ENCODE measurements around the gene RBMS3. TPM values are rescaled to one million over a fixed set of nuclear protein-coding genes. Genes with fewer than 3 reads are reported as not detected.

The RBMS3 gene
- total RNA-seq, 1 donor from 2014 or later = 0.47 TPM

DNA sequence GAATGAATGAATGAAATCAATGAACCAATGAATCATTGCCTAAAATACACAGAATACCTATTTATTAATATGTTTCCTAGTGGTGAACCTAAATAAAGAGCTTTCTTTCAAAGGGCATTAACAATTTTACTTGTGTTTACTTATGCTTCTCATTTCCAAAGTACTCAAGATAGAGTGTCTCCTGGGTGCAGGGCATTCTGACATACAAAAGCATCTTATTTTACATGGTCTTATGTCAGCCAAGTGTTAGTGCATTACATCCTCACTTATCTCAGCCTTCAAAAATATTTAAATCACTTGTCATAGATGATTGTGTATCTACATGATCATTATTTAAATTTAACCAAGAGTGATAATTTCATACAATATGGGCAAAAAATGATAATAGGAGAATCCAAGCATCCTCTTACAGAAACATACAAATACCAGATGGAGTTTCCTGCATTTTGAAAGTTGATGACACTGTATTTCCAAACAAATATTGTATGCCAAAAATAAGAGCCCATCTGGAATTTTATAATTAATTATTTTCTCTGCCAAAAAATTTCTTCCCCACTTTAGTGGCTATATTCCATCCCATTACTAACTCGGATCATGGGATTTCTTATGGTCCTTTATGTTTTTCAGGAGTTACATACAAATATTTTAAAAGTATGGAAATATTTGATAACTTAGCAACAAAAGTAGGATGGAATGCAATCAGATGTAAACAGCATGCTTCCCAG, 279.0 kb downstream of the RBMS3 start:
- no peak overlapping the region for H3K27ac ChIP-seq
- H3K9ac ChIP-seq = no peak overlapping the region
- peaks cover 4% of the 10 kb centered on the region for H3K27me3 Mint-ChIP-seq (ENCODE audit: insufficient read depth, low read depth)
- H3K4me3 ChIP-seq = no peak overlapping the region
- H3K36me3 Mint-ChIP-seq = no peaks in the 10 kb centered on the region
- no peaks in the 10 kb centered on the region for H3K36me3 ChIP-seq
- DNase-seq (ENCODE audit: low spot score) = no peak
- H3K4me1 Mint-ChIP-seq = peaks cover under 1% of the 10 kb centered on the region
- H3F3A ChIP-seq (ENCODE audit: low read depth) = no peaks in the 10 kb centered on the region
- H3K4me1 ChIP-seq = no peaks in the 10 kb centered on the region
- H3K9me3 Mint-ChIP-seq = no peaks in the 10 kb centered on the region
- TF ChIP-seq EZH2phosphoT487 (IDR thresholded peaks at IDR 0.05) = no peak
- TF ChIP-seq EZH2 (IDR thresholded peaks at IDR 0.05) = no peak
- TF ChIP-seq, protein P1, sequence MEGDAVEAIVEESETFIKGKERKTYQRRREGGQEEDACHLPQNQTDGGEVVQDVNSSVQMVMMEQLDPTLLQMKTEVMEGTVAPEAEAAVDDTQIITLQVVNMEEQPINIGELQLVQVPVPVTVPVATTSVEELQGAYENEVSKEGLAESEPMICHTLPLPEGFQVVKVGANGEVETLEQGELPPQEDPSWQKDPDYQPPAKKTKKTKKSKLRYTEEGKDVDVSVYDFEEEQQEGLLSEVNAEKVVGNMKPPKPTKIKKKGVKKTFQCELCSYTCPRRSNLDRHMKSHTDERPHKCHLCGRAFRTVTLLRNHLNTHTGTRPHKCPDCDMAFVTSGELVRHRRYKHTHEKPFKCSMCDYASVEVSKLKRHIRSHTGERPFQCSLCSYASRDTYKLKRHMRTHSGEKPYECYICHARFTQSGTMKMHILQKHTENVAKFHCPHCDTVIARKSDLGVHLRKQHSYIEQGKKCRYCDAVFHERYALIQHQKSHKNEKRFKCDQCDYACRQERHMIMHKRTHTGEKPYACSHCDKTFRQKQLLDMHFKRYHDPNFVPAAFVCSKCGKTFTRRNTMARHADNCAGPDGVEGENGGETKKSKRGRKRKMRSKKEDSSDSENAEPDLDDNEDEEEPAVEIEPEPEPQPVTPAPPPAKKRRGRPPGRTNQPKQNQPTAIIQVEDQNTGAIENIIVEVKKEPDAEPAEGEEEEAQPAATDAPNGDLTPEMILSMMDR (IDR thresholded peaks at IDR 0.05) = no peak
- no peaks in the 10 kb centered on the region for H3K79me2 ChIP-seq (ENCODE audit: low read depth)
- H3K9me3 ChIP-seq (ENCODE audit: low read depth) = no peaks in the 10 kb centered on the region
- no peak overlapping the region for H3K27ac Mint-ChIP-seq
- no peaks in the 10 kb centered on the region for H4K20me1 ChIP-seq (ENCODE audit: low read depth)
- H2AFZ ChIP-seq (replicated peaks) = no peak overlapping the region
- H3K27me3 ChIP-seq = no peaks in the 10 kb centered on the region
- H3K4me2 ChIP-seq = no peak overlapping the region
- no peak overlapping the region for H3K4me3 Mint-ChIP-seq

DNA sequence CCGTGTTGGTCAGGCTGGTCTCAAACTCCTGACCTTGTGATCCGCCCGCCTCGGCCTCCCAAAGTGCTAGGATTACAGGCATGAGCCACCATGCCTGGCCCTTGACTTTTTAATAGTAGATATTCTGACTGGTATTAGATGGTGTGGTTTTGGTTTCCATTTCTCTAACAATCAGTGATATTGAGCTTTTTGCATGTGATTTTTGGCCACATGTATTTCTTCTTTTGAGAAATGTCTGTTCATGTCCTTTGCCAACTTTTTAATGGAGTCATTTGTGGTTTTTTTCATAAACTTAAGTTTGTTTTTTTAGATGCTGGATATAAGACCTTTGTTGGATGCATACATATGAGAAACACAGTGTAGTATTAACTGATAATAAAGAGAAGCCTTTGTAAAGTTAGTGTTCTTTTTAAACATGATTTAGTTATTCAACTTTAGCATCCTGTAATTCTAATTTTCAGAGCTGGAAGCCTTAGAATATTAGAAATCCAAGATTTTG, 280.8 kb downstream of the RBMS3 start:
- TF ChIP-seq, protein P1 (IDR thresholded peaks at IDR 0.05) = no peak
- TF ChIP-seq EZH2 (IDR thresholded peaks at IDR 0.05) = no peak
- TF ChIP-seq EZH2phosphoT487 (IDR thresholded peaks at IDR 0.05) = no peak
- H3F3A ChIP-seq (ENCODE audit: low read depth) = no peaks in the 10 kb centered on the region

DNA sequence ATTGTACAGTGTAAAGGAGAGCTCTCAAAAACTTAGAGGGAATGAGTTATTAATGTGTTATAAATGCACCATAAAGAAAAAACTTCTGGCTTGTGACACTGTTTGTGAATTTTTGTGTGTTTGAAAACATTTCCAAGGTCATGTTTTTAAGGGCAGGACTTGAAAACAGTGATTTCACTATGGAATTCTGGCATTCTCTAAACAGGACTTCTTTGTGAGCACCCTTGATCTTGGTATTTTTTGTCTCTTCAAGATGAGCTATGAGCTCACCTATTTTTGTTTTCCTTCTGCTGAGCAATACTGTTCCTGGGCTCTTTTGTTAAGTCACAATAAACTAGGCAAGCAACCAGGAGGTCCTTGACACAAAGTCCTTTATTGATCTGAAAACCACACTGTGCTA, 284.4 kb downstream of the RBMS3 start:
- Histone ChIP-seq H3K4me2 (no peak overlapping the region), H3K9me3 (ENCODE audit: low read depth) (no peaks in the 10 kb centered on the region), H3K9ac (no peak overlapping the region), H3K79me2 (ENCODE audit: low read depth) (no peaks in the 10 kb centered on the region), H3F3A (ENCODE audit: low read depth) (no peaks in the 10 kb centered on the region), H3K27me3 (no peaks in the 10 kb centered on the region), H3K4me1 (no peaks in the 10 kb centered on the region), H3K4me3 (no peak overlapping the region), H2AFZ (replicated peaks) (no peak overlapping the region), H3K36me3 (no peaks in the 10 kb centered on the region), H4K20me1 (ENCODE audit: low read depth) (no peaks in the 10 kb centered on the region), H3K27ac (no peak overlapping the region)
- Mint-ChIP-seq H3K27me3 (ENCODE audit: insufficient read depth, low read depth) (no peaks in the 10 kb centered on the region), H3K4me3 (no peak overlapping the region), H3K27ac (no peak overlapping the region), H3K36me3 (no peaks in the 10 kb centered on the region), H3K4me1 (peaks cover 7% of the 10 kb centered on the region), H3K9me3 (no peaks in the 10 kb centered on the region)
- DNase-seq (ENCODE audit: low spot score) = no peak
- TF ChIP-seq, protein P1 (IDR thresholded peaks at IDR 0.05) = no peak
- TF ChIP-seq EZH2phosphoT487 (IDR thresholded peaks at IDR 0.05) (no peak), EZH2 (IDR thresholded peaks at IDR 0.05) (no peak)

More for the DNA sequence above, 280.8 kb downstream of the RBMS3 start:
- Histone ChIP-seq H3K27ac (no peak overlapping the region), H3K4me2 (no peak overlapping the region), H3K36me3 (no peaks in the 10 kb centered on the region), H3K4me1 (no peaks in the 10 kb centered on the region), H3K27me3 (no peaks in the 10 kb centered on the region), H4K20me1 (ENCODE audit: low read depth) (no peaks in the 10 kb centered on the region), H3K9me3 (ENCODE audit: low read depth) (no peaks in the 10 kb centered on the region), H2AFZ (replicated peaks) (no peak overlapping the region), H3K9ac (no peak overlapping the region), H3K79me2 (ENCODE audit: low read depth) (no peaks in the 10 kb centered on the region), H3K4me3 (no peak overlapping the region)
- no peak overlapping the region for H3K27ac Mint-ChIP-seq
- peaks cover 7% of the 10 kb centered on the region for H3K4me1 Mint-ChIP-seq
- no peak overlapping the region for H3K4me3 Mint-ChIP-seq
- no peaks in the 10 kb centered on the region for H3K36me3 Mint-ChIP-seq
- DNase-seq (ENCODE audit: low spot score) = no peak
- H3K27me3 Mint-ChIP-seq (ENCODE audit: insufficient read depth, low read depth) = peaks cover 4% of the 10 kb centered on the region
- H3K9me3 Mint-ChIP-seq = no peaks in the 10 kb centered on the region
